Hepatocyte (in vitro differentiated cells): ENCODE results near the gene GMEB2.

ENCODE experiments used
- EZH2 ChIP-seq: fragments of 200-600 bp; sonication (generic); IDR thresholded peaks from 2 replicates; pipeline ENCODE4 v1.6.1; 2016; ENCODE audit warnings: antibody characterized with exemption, mild to moderate bottlenecking, borderline replicate concordance
- EZH2phosphoT487 ChIP-seq: fragments of 200-600 bp; sonication (generic); IDR thresholded peaks from one replicate; pipeline ENCODE4 v1.6.1; 2018; ENCODE audit warnings: antibody characterized with exemption, mild to moderate bottlenecking, low read depth, moderate library complexity; ENCODE audit not compliant: unreplicated experiment, severe bottlenecking
- TF ChIP-seq, protein P1 (sequence below): fragments of 200-600 bp; sonication (generic); IDR thresholded peaks from 2 replicates; pipeline ENCODE4 v1.5.1; 2016; ENCODE audit warnings: antibody characterized with exemption, mild to moderate bottlenecking; ENCODE audit not compliant: poor library complexity

DNA sequence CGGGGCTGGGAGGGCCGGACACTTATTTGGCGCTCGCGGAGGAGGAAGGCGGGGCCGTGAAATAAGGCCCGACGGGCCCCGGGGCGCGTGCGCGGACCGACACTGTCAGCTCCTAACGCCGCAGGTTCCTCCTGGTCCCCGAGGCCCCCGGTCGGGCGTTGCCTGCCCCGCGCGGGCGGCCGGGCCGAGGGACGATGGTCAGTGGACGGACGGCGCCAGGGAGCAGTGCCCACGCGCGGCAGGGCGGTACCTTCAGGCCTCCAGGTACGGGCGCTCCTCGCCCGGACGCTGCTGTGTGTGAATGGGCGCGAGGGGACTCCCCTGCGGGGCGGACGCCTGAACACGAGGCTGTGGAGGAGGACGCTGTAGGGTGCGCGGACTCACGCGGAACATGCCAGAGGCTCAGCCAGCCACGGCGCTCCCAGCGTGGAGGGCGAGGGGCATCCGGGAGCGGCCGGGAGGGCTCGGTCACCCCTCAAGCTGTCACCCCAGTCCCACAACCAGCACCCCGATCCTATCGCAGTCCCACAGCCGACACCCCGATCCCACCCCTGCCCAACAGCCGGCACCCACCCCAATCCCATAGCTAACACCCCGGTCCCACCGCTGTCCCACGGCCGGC lies 339 bp upstream of the GMEB2 start:
- TF ChIP-seq, protein P1, sequence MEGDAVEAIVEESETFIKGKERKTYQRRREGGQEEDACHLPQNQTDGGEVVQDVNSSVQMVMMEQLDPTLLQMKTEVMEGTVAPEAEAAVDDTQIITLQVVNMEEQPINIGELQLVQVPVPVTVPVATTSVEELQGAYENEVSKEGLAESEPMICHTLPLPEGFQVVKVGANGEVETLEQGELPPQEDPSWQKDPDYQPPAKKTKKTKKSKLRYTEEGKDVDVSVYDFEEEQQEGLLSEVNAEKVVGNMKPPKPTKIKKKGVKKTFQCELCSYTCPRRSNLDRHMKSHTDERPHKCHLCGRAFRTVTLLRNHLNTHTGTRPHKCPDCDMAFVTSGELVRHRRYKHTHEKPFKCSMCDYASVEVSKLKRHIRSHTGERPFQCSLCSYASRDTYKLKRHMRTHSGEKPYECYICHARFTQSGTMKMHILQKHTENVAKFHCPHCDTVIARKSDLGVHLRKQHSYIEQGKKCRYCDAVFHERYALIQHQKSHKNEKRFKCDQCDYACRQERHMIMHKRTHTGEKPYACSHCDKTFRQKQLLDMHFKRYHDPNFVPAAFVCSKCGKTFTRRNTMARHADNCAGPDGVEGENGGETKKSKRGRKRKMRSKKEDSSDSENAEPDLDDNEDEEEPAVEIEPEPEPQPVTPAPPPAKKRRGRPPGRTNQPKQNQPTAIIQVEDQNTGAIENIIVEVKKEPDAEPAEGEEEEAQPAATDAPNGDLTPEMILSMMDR, result no peak
- TF ChIP-seq EZH2, result no peak
- no peak for TF ChIP-seq EZH2phosphoT487
